ENCODE results near the gene MSH3. TPM values are rescaled to one million over a fixed set of nuclear protein-coding genes. Genes with fewer than 3 reads are reported as not detected.

The MSH3 gene
- total RNA-seq, 2 donors from 2014 or later = 9.2 to 10.9 TPM

GRCh38 chr5:80711938-80712337, 57.5 kb downstream of the MSH3 start:
- Histone ChIP-seq H3K9me3 (no peaks in the 10 kb centered on the region), H3K36me3 (replicated peaks in 1 of 2; ENCODE audit: insufficient read depth in 1 of 2, low read depth in 2 of 2) (no peaks in the 10 kb centered on the region), H3K27me3 (no peaks in the 10 kb centered on the region), H3K27ac (no peak overlapping the region), H3K4me1 (peaks cover 4% of the 10 kb centered on the region), H3K4me3 (no peak overlapping the region)
- 95% methylated on average over 3 of the region's 3 CpGs for WGBS, 2 donors
- no peak for TF ChIP-seq CTCF (IDR thresholded peaks at IDR 0.05)
- ATAC-seq (no peak), DNase-seq (no peak)
- intact Hi-C loops (cut with DNase I) = no loop called here

- H3K9me3 ChIP-seq = no peaks in the 10 kb centered on the region
- no peaks in the 10 kb centered on the region for H3K36me3 ChIP-seq (replicated peaks in 1 of 2; ENCODE audit: insufficient read depth in 1 of 2, low read depth in 2 of 2)
- 38 to 45% methylated on average over 2 of the region's 2 CpGs for WGBS, 2 donors
- intact Hi-C loops (cut with DNase I) = no loop called here
- H3K4me3 ChIP-seq = no peak overlapping the region
- H3K27me3 ChIP-seq = no peaks in the 10 kb centered on the region
- TF ChIP-seq POLR2A (IDR thresholded peaks at IDR 0.05) (no peak), CTCF (IDR thresholded peaks at IDR 0.05) (no peak)
- H3K4me1 ChIP-seq = peaks cover 4% of the 10 kb centered on the region
- no peak for DNase-seq
- peak overlapping the region in 1 of 4 donors; percentile 25 for H3K27ac ChIP-seq
- no peak for ATAC-seq
Observed at GRCh38 chr5:80712919-80713318, 58.5 kb downstream of the MSH3 start.

- DNase-seq (no peak), ATAC-seq (no peak)
- Histone ChIP-seq H3K36me3 (replicated peaks in 1 of 2; ENCODE audit: insufficient read depth in 1 of 2, low read depth in 2 of 2) (no peaks in the 10 kb centered on the region), H3K4me3 (no peak overlapping the region), H3K9me3 (no peaks in the 10 kb centered on the region), H3K4me1 (peaks cover 4% of the 10 kb centered on the region), H3K27me3 (no peaks in the 10 kb centered on the region), H3K27ac (no peak overlapping the region)
- TF ChIP-seq POLR2A (IDR thresholded peaks at IDR 0.05) (no peak), CTCF (IDR thresholded peaks at IDR 0.05) (no peak)
- intact Hi-C loops (cut with DNase I) = no loop called here
- 77 to 91% methylated on average over 5 of the region's 5 CpGs for WGBS, 2 donors
Observed at GRCh38 chr5:80713631-80714030, 59.2 kb downstream of the MSH3 start.

- Histone ChIP-seq H3K27ac (no peak overlapping the region), H3K9me3 (no peaks in the 10 kb centered on the region), H3K36me3 (replicated peaks in 1 of 2; ENCODE audit: insufficient read depth in 1 of 2, low read depth in 2 of 2) (no peaks in the 10 kb centered on the region), H3K4me3 (no peak overlapping the region), H3K4me1 (peaks cover 4% of the 10 kb centered on the region), H3K27me3 (no peaks in the 10 kb centered on the region)
- TF ChIP-seq CTCF (IDR thresholded peaks at IDR 0.05) = no peak
- TF ChIP-seq POLR2A (IDR thresholded peaks at IDR 0.05) = no peak
- no peak for DNase-seq
- intact Hi-C loops (cut with DNase I) = no loop called here
- ATAC-seq = no peak
- 68 to 80% methylated on average over 5 of the region's 5 CpGs for WGBS, 2 donors
Observed at GRCh38 chr5:80714570-80715298, 60.3 kb downstream of the MSH3 start.

GRCh38 chr5:80715887-80716286, 61.4 kb downstream of the MSH3 start:
- Histone ChIP-seq H3K36me3 (replicated peaks in 1 of 2; ENCODE audit: insufficient read depth in 1 of 2, low read depth in 2 of 2) (no peaks in the 10 kb centered on the region), H3K9me3 (no peaks in the 10 kb centered on the region), H3K4me3 (no peak overlapping the region), H3K27ac (no peak overlapping the region), H3K4me1 (peaks cover 4% of the 10 kb centered on the region), H3K27me3 (no peaks in the 10 kb centered on the region)
- intact Hi-C loops (cut with DNase I) = no loop called here
- no peak for ATAC-seq
- WGBS, 2 donors = 93 to 95% methylated on average over 2 of the region's 2 CpGs
- TF ChIP-seq POLR2A (IDR thresholded peaks at IDR 0.05) = no peak
- TF ChIP-seq CTCF (IDR thresholded peaks at IDR 0.05) = no peak
- DNase-seq = no peak

All from body of pancreas (tissue), 4 donors.